Measurements from ENCODE around the gene MCUB. TPM values are rescaled to one million over a fixed set of nuclear protein-coding genes. Genes with fewer than 3 reads are reported as not detected.

Gene MCUB
- total and polyA plus RNA-seq, 2 donors (not counting 3 experiments of a cell fraction or from before 2014, with no cell fraction given), result 32.5 to 53.8 TPM

- POLR2A ChIA-PET, result no interaction called here
- no peaks in the 10 kb centered on the region for H4K20me1 ChIP-seq (replicated peaks; ENCODE audit: control insufficient read depth, extremely low read depth, insufficient read depth, low read length)
- no peak overlapping the region for H3K4me3 ChIP-seq (replicated peaks in 1 of 3; ENCODE audit: insufficient read depth in 1 of 3, low read depth in 1 of 3, low read length in 3 of 3)
- H2AFZ ChIP-seq (ENCODE audit: low read depth, low read length), result no peak overlapping the region
- H3K27me3 ChIP-seq (ENCODE audit: control insufficient read depth in 2 of 2, insufficient read depth in 2 of 2, low read length in 2 of 2), result no peaks in the 10 kb centered on the region
- TF ChIP-seq CTCF (IDR thresholded peaks at IDR 0.05; ENCODE audit: extremely low read depth in 1 of 2, insufficient read depth in 1 of 2, low read depth in 1 of 2, low read length in 2 of 2), result no peak
- TF ChIP-seq JUN (IDR thresholded peaks at IDR 0.05; ENCODE audit: borderline replicate concordance, insufficient read depth, insufficient read length, low read depth), result no peak
- TF ChIP-seq POLR2AphosphoS5 (IDR thresholded peaks at IDR 0.05; ENCODE audit: insufficient read depth, low read depth, low read length), result no peak
- TF ChIP-seq POLR2A (IDR thresholded peaks at IDR 0.05; ENCODE audit: low read depth, low read length), result no peak
- TF ChIP-seq FOS (IDR thresholded peaks at IDR 0.05; ENCODE audit: borderline replicate concordance, insufficient read depth, low read length), result no peak
- TF ChIP-seq GATA2 (IDR thresholded peaks at IDR 0.05; ENCODE audit: insufficient read depth, insufficient read length, low read depth, low read length), result no peak
- no peak for TF ChIP-seq MAX (IDR thresholded peaks at IDR 0.05; ENCODE audit: insufficient read depth, insufficient read length)
- TF ChIP-seq EZH2 (IDR thresholded peaks at IDR 0.05; ENCODE audit: borderline replicate concordance, low read depth, low read length, severe bottlenecking), result no peak
- no peak for TF ChIP-seq MYC (IDR thresholded peaks at IDR 0.05; ENCODE audit: low read depth, low read length)
- H3K9me3 ChIP-seq (replicated peaks; ENCODE audit: control insufficient read depth, insufficient read depth, low read length), result no peaks in the 10 kb centered on the region
- no TSS peak for BruUV-seq (replicated peaks)
- no peaks in the 10 kb centered on the region for H3K36me3 ChIP-seq (ENCODE audit: control insufficient read depth in 2 of 2, extremely low read depth in 1 of 2, insufficient read depth in 2 of 2, low read length in 2 of 2)
- intact Hi-C loops (cut with micrococcal nuclease), result no loop called here
- H3K4me1 ChIP-seq (ENCODE audit: control insufficient read depth, extremely low read depth, insufficient read depth, low read length), result no peaks in the 10 kb centered on the region
- CTCF ChIA-PET, result no interaction called here
- H3K9me1 ChIP-seq (replicated peaks; ENCODE audit: control insufficient read depth, extremely low read depth, insufficient read depth, low read length), result no peaks in the 10 kb centered on the region
- H3K27ac ChIP-seq (ENCODE audit: insufficient read depth, low read depth, low read length), result no peak overlapping the region
- no peaks in the 10 kb centered on the region for H3K79me2 ChIP-seq (ENCODE audit: control insufficient read depth, insufficient read depth, low read length)
- dilution Hi-C loops (cut with MboI; ENCODE audit: extremely low pct_ligation_motif_present, low sequenced_read_pairs), result no loop called here
- FAIRE-seq (no peak), DNase-seq (ENCODE audit: low read depth, low spot score) (no peak)
- H3K9ac ChIP-seq (replicated peaks; ENCODE audit: extremely low read depth, insufficient read depth, low read length), result no peak overlapping the region
- no peak overlapping the region for H3K4me2 ChIP-seq (ENCODE audit: insufficient read depth, low read length)
These were observed 62.6 kb downstream of the MCUB start for GRCh38 chr4:109622626-109623025.

All from endothelial cell of umbilical vein (primary cell).